Peyer's patch (tissue), 4 donors: Measurements from ENCODE around the gene UNC5B. TPM values are rescaled to one million over a fixed set of nuclear protein-coding genes. Genes with fewer than 3 reads are reported as not detected.

ENCODE experiments used
- DNase-seq, 3 donors: peaks; one replicate each; pipeline ENCODE4 v3.0.0-alpha.2; 2017 to 2019
- H3K27ac ChIP-seq, 4 donors: fragments of 200-600 bp; sonication (generic); one replicate each; pipeline ENCODE4 v1.5.1; 2016 to 2019
- H3K27me3 ChIP-seq, 2 donors: fragments of 200-600 bp; sonication (generic); one replicate each; pipeline ENCODE4 v1.5.1; 2019
- H3K36me3 ChIP-seq, 3 donors: fragments of 200-600 bp; sonication (generic); one replicate each; pipeline ENCODE4 v1.5.1; 2016 to 2019
- H3K4me1 ChIP-seq, 4 donors: fragments of 200-600 bp; sonication (generic); one replicate each; pipeline ENCODE4 v1.5.1; 2016 to 2019
- H3K4me3 ChIP-seq, 4 donors: fragments of 200-600 bp; sonication (generic); 1 replicate in 3 of 4; 2 replicates in 1 of 4; pipeline ENCODE4 v1.5.1; 2016 to 2019; ENCODE audit warnings: mild to moderate bottlenecking in 1 of 4
- H3K9me3 ChIP-seq, 4 donors: fragments of 200-600 bp; sonication (generic); one replicate each; pipeline ENCODE4 v1.5.1; 2016 to 2019; ENCODE audit warnings: mild to moderate bottlenecking in 1 of 4
- POLR2A ChIP-seq, 2 donors: fragments of 450-650 bp; IDR thresholded peaks; one replicate each; pipeline ENCODE4 v1.5.1; 2017; ENCODE audit warnings: antibody characterized with exemption in 2 of 2, mild to moderate bottlenecking in 2 of 2, moderate library complexity in 2 of 2
- total RNA-seq, 4 donors: library from RNA; depleted of rRNA; stranded (reverse); fragments of >200 nt; gene quantifications; one replicate each; pipeline ENCODE4 v1.1.0, GENCODE V29; 2016
- TF ChIP-seq, protein P1 (sequence below), 6 experiments: fragments of 450-650 bp in 4 of 6; fragments of 200-600 bp in 2 of 6; sonication (generic) in 1 of 6; IDR thresholded peaks; one replicate each; pipeline ENCODE4 v1.5.1; 2017 to 2019; ENCODE audit warnings: antibody characterized with exemption in 6 of 6, mild to moderate bottlenecking in 3 of 6, moderate library complexity in 1 of 6

The UNC5B gene
- total RNA-seq, 4 donors from 2014 or later, result 5.0 to 52.5 (median 39.1) TPM

- no peak for TF ChIP-seq POLR2A (IDR thresholded peaks at IDR 0.05)
- TF ChIP-seq, protein P1, sequence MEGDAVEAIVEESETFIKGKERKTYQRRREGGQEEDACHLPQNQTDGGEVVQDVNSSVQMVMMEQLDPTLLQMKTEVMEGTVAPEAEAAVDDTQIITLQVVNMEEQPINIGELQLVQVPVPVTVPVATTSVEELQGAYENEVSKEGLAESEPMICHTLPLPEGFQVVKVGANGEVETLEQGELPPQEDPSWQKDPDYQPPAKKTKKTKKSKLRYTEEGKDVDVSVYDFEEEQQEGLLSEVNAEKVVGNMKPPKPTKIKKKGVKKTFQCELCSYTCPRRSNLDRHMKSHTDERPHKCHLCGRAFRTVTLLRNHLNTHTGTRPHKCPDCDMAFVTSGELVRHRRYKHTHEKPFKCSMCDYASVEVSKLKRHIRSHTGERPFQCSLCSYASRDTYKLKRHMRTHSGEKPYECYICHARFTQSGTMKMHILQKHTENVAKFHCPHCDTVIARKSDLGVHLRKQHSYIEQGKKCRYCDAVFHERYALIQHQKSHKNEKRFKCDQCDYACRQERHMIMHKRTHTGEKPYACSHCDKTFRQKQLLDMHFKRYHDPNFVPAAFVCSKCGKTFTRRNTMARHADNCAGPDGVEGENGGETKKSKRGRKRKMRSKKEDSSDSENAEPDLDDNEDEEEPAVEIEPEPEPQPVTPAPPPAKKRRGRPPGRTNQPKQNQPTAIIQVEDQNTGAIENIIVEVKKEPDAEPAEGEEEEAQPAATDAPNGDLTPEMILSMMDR (IDR thresholded peaks at IDR 0.05), result no peak
- no peak for DNase-seq
- H3K4me1 ChIP-seq, result no peaks in the 10 kb centered on the region
- no peaks in the 10 kb centered on the region for H3K27me3 ChIP-seq
- no peak overlapping the region for H3K4me3 ChIP-seq
- H3K27ac ChIP-seq, result no peak overlapping the region
- H3K36me3 ChIP-seq, result no peaks in the 10 kb centered on the region
- H3K9me3 ChIP-seq, result no peaks in the 10 kb centered on the region
Measured at GRCh38 chr10:71191019-71191418, 21.4 kb upstream of the UNC5B start.

DNA sequence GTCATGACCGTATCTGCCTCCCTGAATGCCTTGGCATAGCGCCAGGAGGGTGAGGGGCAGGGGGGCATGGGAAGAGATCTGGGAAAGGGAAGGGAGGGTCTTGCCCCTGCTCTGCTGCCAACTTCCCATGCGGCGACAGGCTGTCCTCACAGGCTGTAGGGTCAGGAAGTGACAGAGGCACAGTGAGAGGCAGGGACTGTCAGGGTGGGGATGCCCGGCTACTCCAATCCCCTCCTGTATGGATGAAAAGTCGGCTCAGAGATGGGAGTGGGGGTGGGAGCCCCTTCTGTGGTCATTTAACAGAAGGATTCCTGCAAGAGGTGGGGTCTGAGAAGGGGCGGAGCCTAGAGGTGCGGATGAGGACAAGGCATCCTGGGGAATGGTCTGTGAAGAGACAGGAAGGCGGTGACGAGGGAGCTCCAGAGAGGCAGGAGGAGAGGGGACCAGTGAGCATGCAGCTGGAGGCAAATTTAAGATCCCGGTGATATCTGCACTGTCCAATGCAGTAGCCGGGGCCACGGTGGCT lies 20.8 kb upstream of the UNC5B start:
- Histone ChIP-seq H3K4me1 (no peaks in the 10 kb centered on the region), H3K4me3 (no peak overlapping the region), H3K27ac (no peak overlapping the region), H3K36me3 (no peaks in the 10 kb centered on the region), H3K9me3 (no peaks in the 10 kb centered on the region), H3K27me3 (no peaks in the 10 kb centered on the region)
- DNase-seq, result no peak
- no peak for TF ChIP-seq POLR2A (IDR thresholded peaks at IDR 0.05)
- TF ChIP-seq, protein P1 (IDR thresholded peaks at IDR 0.05), result no peak

- H3K4me1 ChIP-seq, result no peaks in the 10 kb centered on the region
- H3K9me3 ChIP-seq, result no peaks in the 10 kb centered on the region
- no peaks in the 10 kb centered on the region for H3K36me3 ChIP-seq
- H3K27me3 ChIP-seq, result no peaks in the 10 kb centered on the region
- H3K27ac ChIP-seq, result no peak overlapping the region
- no peak for DNase-seq
- H3K4me3 ChIP-seq, result no peak overlapping the region
- TF ChIP-seq POLR2A (IDR thresholded peaks at IDR 0.05), result no peak
- TF ChIP-seq, protein P1 (IDR thresholded peaks at IDR 0.05), result no peak
Measured at GRCh38 chr10:71193516-71193915, 18.9 kb upstream of the UNC5B start.

DNA sequence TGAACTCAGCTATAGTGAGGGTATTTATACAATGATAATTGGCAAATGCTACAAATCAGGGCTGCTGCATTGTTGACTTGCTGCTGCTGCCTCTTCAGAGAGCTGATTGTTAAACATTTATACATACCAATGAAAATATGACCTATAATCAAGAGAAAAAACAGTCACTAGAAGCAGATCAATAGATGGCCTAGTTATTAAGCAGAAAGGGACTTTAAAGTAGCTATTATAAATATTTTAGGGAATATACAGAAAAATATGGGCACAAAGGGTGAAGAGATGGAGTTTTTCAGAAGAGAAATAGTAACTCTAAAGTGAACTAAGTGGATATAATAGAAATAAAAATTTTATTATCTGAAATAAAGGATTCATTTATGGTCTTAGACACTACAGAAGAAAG lies 14.4 kb upstream of the UNC5B start:
- no peak for DNase-seq
- Histone ChIP-seq H3K4me3 (no peak overlapping the region), H3K4me1 (no peaks in the 10 kb centered on the region), H3K36me3 (no peaks in the 10 kb centered on the region), H3K9me3 (peaks cover 0 to 6% (median 0%) of the 10 kb centered on the region in 4 donors), H3K27me3 (no peaks in the 10 kb centered on the region), H3K27ac (no peak overlapping the region)
- TF ChIP-seq, protein P1 (IDR thresholded peaks at IDR 0.05), result no peak
- no peak for TF ChIP-seq POLR2A (IDR thresholded peaks at IDR 0.05)

GRCh38 chr10:71201849-71202248 lies 10.5 kb upstream of the UNC5B start:
- H3K27me3 ChIP-seq, result no peaks in the 10 kb centered on the region
- no peaks in the 10 kb centered on the region for H3K4me1 ChIP-seq
- no peak overlapping the region for H3K4me3 ChIP-seq
- no peaks in the 10 kb centered on the region for H3K36me3 ChIP-seq
- peaks cover 0 to 6% (median 0%) of the 10 kb centered on the region in 4 donors for H3K9me3 ChIP-seq
- H3K27ac ChIP-seq, result no peak overlapping the region
- DNase-seq, result no peak
- TF ChIP-seq, protein P1 (IDR thresholded peaks at IDR 0.05), result no peak
- no peak for TF ChIP-seq POLR2A (IDR thresholded peaks at IDR 0.05)

DNA sequence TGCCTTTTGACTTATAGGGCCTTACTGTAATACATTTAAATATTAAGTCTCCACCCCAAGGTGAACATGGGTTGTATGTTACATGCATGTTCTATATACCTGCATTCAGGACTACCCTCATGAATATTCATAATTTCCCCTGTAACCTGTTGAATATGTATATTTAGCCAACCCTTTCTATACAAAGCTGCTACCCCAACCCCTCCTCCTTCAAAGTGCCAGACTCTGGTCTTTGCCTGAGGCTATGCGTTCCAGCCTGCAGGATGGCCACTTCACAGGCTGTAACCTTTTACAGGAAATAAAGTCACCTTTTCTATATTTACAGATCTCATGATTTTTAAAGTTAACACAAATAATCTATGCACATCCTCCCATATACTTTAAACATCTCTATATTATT lies 10.1 kb upstream of the UNC5B start:
- H3K36me3 ChIP-seq, result no peaks in the 10 kb centered on the region
- H3K4me3 ChIP-seq, result no peak overlapping the region
- no peaks in the 10 kb centered on the region for H3K27me3 ChIP-seq
- no peak for DNase-seq
- H3K27ac ChIP-seq, result no peak overlapping the region
- TF ChIP-seq POLR2A (IDR thresholded peaks at IDR 0.05), result no peak
- TF ChIP-seq, protein P1 (IDR thresholded peaks at IDR 0.05), result no peak
- no peaks in the 10 kb centered on the region for H3K4me1 ChIP-seq
- H3K9me3 ChIP-seq, result peaks cover 0 to 6% (median 0%) of the 10 kb centered on the region in 4 donors
